Stomach smooth muscle (tissue), 2 donors: ENCODE data around the gene SHTN1.

Experiments used
- H3K27ac ChIP-seq: one replicate; pipeline ENCODE4 v1.7.0; 2013; ENCODE audit warnings: mild to moderate bottlenecking, low read length, inconsistent platforms
- H3K27me3 ChIP-seq, 2 donors: one replicate each; pipeline ENCODE4 v1.7.0; 2013; ENCODE audit warnings: low read length in 2 of 2; ENCODE audit not compliant: insufficient read depth in 2 of 2, control insufficient read depth in 1 of 2
- H3K36me3 ChIP-seq, 2 donors: one replicate each; pipeline ENCODE4 v1.7.0; 2013; ENCODE audit warnings: low read length in 2 of 2; ENCODE audit not compliant: control insufficient read depth in 2 of 2, insufficient read depth in 2 of 2
- H3K4me1 ChIP-seq: one replicate; pipeline ENCODE4 v1.7.0; 2013; ENCODE audit warnings: low read length; ENCODE audit not compliant: control insufficient read depth, insufficient read depth
- H3K4me3 ChIP-seq, 2 donors: one replicate each; pipeline ENCODE4 v1.7.0; 2013; ENCODE audit warnings: low read length in 2 of 2
- H3K9ac ChIP-seq, 2 donors: one replicate each; pipeline ENCODE4 v1.7.0; 2013; ENCODE audit warnings: low read length in 2 of 2, mild to moderate bottlenecking in 1 of 2
- H3K9me3 ChIP-seq, 2 donors: one replicate each; pipeline ENCODE4 v1.7.0; 2013; ENCODE audit warnings: low read length in 2 of 2; ENCODE audit not compliant: control insufficient read depth in 2 of 2
- donor health status: healthy.
- donor health status: Pancreatic carcinoma.

SHTN1 gene

GRCh38 chr10:116833986-116834985 lies 170.7 kb downstream of the SHTN1 start:
- Histone ChIP-seq H3K4me1 (no peaks in the 10 kb centered on the region), H3K36me3 (peaks cover 2 to 6% of the 10 kb centered on the region in 2 donors), H3K9ac (no peak overlapping the region), H3K9me3 (no peaks in the 10 kb centered on the region), H3K27ac (no peak overlapping the region), H3K4me3 (no peak overlapping the region), H3K27me3 (no peaks in the 10 kb centered on the region)

- no peaks in the 10 kb centered on the region for H3K4me1 ChIP-seq
- no peak overlapping the region for H3K9ac ChIP-seq
- H3K27me3 ChIP-seq = no peaks in the 10 kb centered on the region
- no peak overlapping the region for H3K4me3 ChIP-seq
- peaks cover 2 to 8% of the 10 kb centered on the region in 2 donors for H3K36me3 ChIP-seq
- no peak overlapping the region for H3K27ac ChIP-seq
- H3K9me3 ChIP-seq = no peaks in the 10 kb centered on the region
These were observed 173.2 kb downstream of the SHTN1 start for GRCh38 chr10:116831790-116832189.
